AML-193 (cell line): ENCODE results near the gene PSMG2.
A peak's percentile ranks its signal among the peaks of the same experiment; 100 is the strongest.
"Not testable (repeated sequence)": the region's sequence is repeated elsewhere in the genome, so short reads cannot be mapped to it uniquely, and the experiment has no call there.

Experiments used
- DNase-seq, 2 experiments: peaks; one replicate each; lab custom pipeline; 2025; lab: John Stamatoyannopoulos, UW

Gene PSMG2

DNA sequence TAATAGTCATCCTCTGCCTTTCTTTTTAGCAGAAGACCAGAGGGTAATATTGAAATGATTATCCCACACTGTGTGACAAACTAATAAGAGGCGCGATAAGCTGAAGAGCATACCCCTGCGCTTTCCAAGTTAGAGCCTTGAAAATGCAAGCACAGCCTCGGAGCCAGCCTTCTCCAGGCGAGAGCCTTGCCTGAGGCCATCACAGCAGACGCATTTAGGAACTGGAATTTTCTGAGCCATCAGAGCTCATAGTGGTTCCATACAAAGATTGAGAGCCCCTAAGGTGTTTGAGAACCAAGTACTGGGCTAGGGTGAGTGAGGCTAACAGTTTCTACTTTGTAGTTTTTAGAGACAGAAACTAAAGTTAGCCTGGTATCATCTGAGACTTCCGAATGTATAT, 19.9 kb downstream of the PSMG2 start:
- DNase-seq = no peak

DNA sequence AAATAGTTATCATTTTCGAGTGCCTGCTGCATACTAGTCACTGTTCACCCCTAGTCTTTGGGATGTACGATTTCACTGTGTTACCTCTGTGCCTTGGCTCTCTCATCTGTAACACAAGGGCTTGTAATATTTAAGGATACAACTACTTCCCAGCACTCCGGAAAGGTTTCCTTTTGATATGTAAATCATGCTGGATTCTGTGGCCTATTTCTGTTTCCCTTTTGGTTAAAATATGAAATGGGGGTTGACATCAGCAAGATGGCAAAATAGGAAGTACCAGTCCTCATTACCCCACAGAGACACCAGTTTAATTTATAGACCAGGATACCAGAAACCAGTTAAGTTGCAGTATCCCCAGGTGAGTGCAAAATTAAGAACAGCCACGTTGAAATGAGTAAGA, 23.5 kb downstream of the PSMG2 start:
- DNase-seq = no peak

DNA sequence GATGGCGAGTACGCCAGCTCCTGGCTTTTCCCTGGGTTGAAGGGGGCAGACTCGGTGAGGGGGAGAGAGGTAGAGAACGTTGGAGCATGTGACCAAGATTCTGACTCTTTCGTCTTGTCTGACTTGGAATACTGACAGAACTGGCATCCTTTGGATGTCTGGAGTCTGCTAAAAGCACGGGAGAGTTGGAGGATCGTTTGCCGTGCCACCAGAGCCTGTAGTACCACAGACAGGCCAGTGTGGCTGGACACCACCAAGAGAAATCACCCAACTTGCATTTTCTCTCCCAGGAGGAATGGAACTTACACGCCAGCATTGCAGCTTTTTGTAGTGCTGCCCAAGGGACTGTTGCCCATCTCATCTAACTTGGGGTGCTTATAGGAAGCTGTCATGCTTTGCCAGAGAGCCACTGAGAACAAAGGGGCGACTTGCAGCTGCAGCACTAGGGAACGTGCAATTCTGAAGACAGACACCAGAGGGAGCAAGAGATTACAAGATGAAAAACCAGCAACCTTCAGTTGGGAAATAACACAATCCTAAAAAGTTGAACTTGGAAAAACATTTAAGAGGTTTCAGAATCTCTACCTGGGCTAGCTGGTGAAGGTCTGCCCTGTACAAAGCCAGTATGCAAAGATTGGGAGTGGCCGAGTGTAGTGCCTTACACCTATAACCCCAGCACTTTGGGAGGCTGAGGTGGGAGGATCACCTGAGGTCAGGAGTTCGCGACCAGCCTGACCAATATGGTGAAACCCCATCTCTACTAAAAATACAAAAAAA, 24.1 kb downstream of the PSMG2 start:
- peak; percentile 58 to 63 for DNase-seq

DNA sequence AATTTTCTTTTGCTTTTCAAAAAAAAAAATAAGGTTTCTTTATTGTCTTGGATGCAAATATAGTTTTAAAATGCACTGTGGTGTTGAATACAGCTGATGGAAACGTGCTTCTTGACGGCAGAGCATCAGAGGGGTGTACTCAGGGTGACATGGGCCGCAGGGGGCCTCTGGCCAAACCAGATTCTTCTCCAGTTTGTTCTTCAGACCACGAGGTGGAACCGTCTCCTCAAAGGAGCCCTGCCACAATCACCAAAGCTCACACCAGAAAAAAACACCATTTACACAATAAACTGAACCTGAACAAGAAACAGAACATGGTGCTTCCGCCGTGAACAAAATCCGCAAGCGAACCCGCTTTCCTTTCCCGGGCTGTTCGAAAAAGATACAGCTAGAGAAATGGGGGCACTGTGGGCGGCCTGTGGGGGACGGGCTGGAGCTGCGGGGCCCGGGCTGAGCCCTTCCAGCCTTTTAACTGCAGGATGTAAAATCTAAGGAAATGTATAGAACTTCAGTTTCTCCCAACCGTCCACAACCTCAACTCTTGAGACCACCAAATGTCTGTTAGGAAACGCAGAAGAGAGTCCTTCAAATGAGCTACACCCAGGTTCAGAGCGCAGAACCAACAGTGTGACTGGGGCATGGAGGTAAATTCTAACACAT, 34.5 kb downstream of the PSMG2 start:
- no peak for DNase-seq

DNA sequence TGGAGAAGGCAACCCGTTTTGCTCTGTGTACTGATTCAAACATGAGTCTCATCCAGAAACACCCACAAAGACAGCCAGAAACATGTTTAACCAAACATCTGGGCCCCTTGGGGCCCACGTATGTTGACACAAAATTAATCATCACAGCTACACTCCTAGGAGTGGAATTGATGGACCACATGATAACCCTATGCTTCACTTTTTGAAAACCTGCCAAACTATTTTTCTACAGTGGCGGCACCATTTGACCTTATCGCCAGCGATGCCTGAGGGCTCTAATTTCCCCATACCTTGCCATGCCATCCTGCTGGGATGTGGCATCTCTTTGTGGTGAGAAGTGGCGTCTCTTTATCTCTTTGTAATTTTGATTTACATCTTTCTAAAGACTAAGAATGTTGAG, 38.5 kb downstream of the PSMG2 start:
- no peak for DNase-seq

DNA sequence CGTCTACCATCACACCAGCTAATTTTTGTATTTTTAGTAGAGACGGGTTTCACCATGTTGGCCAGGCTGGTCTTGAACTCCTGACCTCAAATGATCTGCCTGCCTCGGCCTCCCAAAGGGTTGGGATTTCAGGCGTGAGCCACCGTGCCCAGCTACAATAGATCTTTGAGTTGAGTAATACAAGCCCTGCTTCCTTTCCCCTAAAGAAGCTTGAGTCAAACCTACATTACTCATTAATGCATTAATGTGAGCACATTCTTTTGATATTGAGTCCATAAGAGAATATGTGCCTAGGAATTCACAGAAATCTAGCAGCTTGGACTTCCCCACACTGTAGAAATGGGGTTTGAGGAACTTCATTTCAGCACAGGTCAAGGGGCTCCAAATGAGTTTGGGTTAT, 39.6 kb downstream of the PSMG2 start:
- DNase-seq = no peak

DNA sequence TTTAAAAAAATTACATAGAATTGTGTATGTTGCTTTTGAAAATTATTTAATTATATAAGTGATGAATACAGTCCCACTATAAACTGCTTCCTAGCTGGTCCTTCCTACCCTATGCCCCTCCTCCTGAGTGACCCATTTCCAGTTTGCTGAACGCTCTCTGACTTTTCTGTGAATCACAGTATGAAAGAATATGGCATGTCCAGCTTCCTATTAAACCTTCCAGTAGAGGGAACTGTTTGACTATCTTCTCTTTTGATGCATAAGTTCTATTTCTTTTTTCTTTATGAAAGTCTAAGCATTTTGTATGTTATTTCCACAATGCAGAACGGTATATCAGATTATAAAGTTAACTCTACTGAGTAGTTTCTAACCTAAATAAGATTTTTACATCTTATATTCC, 41.3 kb downstream of the PSMG2 start:
- peak; percentile 61 to 70 for DNase-seq

DNA sequence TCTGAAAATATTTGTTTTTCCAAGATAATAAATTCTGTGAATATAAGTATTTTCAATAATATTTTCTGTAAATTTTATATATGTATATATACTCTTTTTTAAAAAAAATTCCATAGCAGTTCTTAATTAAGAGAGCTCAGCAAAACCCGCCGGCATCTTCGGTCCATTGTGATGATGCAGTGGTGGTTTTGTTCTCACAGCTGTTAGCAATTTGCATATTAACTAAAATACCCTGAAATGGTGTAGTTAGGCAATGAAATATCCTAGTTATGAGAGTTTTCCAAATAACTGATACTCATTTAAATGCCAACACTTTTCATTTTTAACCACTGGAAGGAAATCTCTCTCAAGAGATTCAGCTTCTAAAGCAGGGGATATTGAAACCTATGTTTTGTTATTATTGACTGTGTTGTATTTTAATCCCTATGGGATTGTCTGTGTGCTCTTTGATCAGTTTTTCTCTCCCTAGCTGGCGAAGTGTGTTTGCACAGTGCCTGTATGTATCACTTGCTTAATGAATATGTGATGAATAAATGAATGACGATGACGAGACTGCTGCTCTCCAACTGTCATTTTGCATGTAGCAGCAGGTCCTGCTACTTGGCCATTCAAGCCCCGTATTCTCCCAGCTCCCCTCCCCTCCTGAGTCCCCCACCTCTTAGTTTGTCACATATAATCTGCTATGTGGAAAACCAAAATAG, 42.4 kb downstream of the PSMG2 start:
- no peak for DNase-seq

DNA sequence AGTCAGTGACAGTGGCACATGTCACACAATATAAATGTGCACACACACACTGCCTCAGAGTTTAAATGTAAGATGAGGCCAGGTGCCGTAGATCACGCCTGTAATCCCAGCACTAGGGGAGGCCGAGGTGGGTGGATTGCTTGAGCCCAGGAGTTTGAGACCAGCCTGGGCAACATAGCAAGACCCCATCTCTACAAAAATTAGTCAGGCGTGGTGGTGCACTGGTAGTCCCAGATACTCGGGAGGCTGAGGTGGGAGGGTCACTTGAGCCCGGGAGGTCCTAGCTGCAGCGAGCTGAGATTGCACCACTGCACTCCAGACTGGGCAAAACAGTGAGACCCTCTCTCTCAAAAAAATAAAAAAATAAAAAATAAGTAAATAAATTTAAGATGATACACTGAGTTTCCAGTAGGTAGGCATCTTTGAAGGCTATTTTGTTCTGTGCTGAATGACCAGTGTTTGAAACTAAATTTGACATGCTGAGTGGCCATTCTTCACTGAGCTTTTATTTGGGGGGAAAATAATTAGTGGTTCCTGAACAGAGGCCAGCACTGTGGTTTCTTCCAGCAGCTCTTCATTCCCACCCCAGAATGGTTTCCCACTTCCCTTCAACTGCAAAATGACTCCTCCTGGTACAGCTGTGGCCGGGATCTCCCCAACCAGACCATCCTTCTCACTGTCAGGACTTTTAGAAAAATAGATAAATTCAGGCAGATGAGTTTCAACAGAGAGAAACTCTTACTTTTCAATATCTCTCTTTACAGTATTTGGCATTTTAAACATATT, 44.9 kb downstream of the PSMG2 start:
- no peak for DNase-seq

DNA sequence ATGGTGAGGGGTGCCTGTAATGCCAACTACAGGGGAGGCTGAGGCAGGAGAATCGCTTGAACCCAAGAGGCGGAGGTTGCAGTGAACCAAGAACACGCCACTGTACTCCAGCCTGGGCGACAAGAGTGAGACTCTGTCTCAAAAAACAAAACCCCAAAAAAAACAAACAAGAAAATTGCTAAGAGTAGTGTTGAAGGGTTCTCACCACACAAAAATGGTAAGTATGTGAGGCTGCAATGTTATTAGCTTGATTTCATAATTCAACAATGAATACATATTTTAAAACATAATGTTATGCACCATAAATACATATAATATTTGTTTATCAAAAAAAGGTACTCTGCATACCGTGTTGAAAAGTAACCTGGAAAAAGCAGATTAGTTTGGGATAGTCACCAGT, 45.8 kb downstream of the PSMG2 start:
- DNase-seq = no peak

DNA sequence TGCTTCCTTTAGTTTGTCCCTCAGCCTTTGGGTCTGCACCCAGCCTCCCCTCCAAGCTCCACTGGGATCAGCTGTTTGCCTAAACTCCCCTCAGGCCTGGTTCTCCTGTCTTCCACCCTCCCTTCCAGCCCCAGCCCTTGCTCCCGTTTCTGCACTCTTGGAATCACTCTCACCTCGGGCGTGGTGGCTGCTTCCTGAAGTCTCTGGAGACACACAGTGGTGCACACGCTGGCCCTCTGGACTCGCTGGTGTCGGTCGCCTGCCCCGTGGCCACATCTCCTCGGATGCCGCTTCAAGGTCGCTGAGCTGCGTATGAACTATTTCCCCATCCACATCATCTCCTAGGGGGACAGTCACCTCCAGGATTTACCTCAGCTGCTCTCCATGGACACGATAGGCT, 46.3 kb downstream of the PSMG2 start:
- DNase-seq = no peak

DNA sequence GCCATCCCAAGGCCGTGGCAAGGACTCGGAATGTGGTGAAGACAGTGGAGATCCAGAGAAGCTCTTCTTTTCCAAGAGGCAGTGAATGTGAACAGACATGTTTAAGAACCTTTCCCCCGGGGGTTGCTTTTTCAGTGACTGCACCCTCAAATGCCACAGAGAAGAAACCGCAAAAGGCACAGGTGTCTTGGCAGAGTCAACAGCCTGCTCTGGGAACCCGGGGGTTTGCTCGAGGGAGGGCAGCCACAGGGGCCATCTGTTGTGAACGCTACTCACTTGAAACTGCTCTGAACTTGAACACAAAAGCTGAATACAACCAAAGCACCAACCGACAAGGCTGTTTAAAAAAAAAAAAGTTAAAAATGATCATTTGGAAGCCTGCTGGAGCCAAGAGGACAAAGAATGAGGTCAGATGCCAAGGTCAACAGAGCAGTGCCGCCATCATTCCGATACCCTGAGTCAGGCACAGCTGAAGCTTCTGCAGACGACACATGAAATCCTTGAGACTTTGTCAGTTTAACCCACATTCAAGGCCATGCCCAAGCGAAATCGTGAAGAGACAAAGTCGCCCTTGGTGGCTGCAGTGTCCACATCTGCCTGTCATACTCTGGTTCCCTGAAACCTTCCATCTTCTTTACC, 47.4 kb downstream of the PSMG2 start:
- DNase-seq = no peak

DNA sequence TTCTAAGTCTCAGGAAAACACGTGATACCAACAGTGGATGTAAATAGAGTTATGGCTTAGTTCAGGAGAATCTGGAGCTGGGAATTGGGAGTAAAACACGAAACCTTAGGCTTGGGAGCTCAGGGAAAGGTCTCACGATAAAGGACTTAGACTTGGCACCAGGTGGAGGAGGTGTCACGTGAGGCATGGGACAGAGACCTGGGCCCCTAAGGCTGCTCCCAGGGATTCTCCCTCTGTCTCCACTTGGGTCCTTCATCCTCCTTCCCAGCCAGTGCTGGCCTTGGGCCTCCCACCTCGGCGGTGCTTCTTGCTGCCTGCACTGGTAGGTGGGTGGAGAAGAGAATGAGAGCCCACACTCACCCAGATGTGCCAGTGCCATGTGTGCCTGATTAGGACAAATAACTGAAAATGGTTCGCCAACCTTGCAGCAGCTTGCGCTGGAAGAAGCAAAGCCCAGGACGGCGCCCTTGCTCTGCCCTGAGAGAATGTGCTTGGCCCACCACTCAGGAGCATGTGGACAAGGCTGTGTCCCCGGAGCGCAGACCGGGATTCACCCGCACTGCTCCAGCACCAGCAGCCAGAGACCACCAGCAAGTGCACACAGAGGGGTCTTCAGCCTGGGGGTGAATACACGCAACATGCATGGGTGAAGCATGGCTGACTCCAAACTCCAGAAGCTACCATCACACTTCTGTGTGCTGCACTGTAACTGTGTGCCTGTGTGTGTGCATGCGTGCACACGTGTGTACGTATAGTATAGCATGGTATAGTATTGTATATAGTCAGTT, 48.1 kb downstream of the PSMG2 start:
- no peak for DNase-seq

DNA sequence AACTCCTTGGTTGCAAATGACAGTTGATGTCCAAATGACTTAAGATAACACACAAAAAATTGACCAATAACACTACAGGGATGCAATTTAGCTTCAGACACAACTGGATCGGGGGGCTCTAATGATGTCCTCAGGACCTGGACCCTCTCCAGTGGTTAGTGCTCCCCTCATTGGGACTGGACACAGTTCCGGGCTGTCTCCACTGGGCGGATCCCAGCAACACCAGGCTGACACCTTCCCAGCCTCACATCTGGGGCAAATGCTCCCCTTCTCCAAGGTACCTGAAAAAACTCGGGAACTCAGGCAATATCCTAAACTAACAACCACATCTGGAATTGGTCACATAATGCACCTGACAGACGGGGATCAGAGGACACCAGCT, 48.7 kb downstream of the PSMG2 start:
- no peak for DNase-seq

DNA sequence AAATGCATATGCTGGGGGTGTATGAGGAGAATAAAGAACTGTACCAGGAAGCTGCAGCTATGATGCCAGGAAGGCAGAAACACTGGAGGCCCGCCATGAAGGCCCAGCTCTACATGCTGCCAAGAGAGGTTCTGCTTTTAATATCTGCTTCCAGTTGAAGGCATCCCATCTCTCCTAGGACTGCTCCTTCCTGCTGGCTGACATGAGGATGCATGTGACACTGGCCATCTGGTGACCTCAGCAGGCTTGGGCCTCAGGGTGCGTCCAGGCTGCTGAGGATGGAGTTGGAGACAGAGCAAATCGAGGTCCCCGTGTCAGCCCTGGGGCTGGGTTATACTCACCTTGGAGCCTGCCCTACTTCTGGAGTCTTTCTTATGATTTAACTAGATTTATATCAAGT, 49.0 kb downstream of the PSMG2 start:
- no peak for DNase-seq

DNA sequence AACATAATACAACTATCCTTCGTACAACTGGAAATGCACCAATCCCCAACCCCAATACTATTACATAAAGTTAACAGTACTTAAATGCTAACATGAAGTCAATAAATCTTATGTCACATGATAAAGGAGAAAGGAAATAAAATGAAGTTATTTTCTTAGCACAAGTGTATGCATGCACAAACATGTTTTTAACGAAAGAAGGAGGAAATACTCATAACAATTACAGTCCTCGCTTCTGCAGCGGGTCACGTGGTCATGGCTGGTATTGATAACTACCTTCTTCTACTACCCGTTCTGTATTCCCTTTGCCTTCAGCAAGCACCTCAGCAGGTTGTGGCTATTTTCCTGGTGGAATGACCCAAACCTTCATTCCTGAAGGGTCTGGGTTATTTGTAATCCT, 51.7 kb downstream of the PSMG2 start:
- DNase-seq = no peak

DNA sequence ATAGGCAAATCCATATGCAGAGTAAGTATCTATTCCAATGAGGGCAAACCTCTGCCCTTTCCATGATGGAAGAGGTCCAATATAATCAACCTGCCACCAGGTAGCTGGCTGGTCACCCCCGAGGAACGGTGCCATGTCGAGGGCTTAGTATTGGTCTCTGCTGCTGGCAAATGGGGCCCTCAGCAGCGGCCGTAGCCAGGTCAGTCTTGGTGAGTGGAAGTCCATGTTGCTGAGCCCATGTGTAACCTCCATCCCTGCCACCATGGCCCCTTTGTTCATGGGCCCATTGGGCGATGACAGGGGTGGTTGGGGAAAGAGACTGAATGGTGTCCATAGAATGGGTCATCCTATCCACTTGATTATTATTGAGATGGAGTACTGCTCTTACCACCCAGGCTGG, 52.8 kb downstream of the PSMG2 start:
- not testable (repeated sequence) for DNase-seq

DNA sequence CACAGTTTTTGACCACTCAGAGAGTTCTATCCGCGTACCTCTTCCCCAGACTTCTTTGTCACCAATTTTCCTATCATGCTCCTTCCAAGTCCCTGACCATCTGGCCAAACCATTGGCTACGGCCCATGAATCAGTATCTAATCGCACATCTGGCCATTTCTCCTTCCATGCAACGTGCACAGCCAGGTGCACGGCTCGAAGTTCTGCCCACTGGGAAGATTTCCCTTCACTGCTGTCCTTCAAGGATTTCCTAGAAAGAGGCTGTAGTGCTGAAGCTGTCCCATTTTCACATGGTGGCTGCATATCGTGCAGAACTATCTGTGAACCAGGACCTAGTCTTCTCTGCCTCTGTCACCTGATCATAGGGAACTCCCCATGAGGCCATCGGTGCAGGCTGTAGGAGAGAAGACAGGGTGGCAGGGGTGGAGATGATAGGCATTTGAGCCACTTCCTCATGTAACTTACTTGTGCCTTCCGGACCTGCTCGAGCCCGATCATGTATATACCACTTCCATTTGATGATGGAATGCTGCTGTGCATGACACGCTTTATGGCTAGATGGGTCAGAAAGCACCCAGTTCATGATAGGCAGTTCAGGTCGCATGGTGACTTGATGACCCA, 53.9 kb downstream of the PSMG2 start:
- not testable (repeated sequence) for DNase-seq

DNA sequence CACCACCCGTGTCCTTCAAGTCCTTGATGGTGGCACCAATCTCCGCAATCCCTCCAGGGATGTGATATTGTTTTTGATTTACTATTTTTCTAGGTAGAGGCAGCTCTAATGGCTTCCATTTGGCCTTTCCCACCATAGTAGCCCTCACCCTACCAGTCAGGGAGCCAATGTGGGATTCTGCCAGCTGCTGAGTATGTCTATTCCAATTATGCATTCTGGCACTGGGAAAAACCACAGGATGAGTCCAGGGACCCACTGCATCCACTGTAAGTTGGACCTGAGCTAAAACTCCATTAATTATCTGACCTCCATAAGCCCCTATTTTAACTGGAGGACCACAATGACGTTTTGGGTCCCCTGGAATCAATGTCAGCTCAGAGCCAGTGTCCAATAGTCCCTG, 55.7 kb downstream of the PSMG2 start:
- DNase-seq = not testable (repeated sequence)

DNA sequence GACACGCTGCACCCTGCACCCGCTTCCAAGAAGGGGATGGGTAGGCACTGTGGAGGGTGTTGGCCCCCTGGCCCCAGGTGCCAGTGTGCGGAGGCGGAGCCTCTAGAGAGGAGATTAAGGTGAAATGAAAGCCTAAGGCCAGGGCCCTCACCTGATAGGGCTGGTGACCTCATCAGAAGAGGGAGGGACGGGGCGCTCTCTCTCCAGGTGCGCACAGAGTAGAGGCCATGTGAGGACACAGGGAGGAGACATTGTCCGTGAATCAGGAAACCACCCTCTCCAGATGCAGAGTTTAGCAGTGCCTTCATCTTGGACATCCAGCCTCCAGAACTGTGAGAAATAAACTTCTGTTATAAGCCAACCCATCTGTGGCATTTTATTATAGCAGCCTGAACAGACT, 62.3 kb downstream of the PSMG2 start:
- no peak for DNase-seq

DNA sequence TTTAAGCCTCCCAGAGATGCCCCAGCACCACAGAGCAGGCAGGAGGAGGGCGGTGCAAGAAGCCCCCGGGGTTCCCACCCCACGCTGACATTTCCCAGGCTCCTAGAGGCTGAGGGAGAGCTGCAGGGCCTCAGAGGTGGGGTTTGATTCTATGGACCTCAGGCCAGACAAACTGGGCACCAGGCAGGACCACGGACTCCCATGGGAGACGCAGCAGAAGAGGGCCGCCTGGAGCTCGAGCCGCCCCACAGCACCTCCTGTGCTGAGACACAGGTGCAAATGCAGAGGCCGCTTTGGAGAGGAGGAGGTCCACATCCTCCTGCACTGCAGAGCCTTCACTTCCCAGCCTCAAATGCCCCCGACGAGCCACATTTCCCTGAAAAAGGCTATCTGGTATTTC, 62.7 kb downstream of the PSMG2 start:
- no peak for DNase-seq
